Body of pancreas (tissue), 4 donors: ENCODE data around the gene DEF6. TPM values are rescaled to one million over a fixed set of nuclear protein-coding genes. Genes with fewer than 3 reads are reported as not detected.

Experiments
- ATAC-seq: fragments of 150-250 bp; one replicate; pipeline ENCODE4 v1.9.1; 2016
- DNase-seq, 4 donors: peaks; one replicate each; pipeline ENCODE4 v3.0.0-alpha.2; 2019
- H3K27ac ChIP-seq, 4 donors: fragments of 200-600 bp; sonication (generic); 1 replicate in 3 of 4; 2 replicates in 1 of 4; pipeline versions ENCODE4 v1.5.1 to v1.6.1; 2016 to 2019; ENCODE audit warnings: mild to moderate bottlenecking in 1 of 4, mixed read lengths in 1 of 4, moderate library complexity in 1 of 4
- H3K27me3 ChIP-seq, 2 donors: fragments of 200-600 bp; sonication (generic); one replicate each; pipeline ENCODE4 v1.6.0; 2016; ENCODE audit warnings: mild to moderate bottlenecking in 1 of 2
- H3K36me3 ChIP-seq, 2 donors: fragments of 200-600 bp; sonication (generic); replicated peaks in 1 of 2; 2 replicates each; pipeline ENCODE4 v1.5.1; 2016; ENCODE audit warnings: low read depth in 2 of 2; ENCODE audit not compliant: insufficient read depth in 1 of 2
- H3K4me1 ChIP-seq: fragments of 200-600 bp; sonication (generic); one replicate; pipeline ENCODE4 v1.6.0; 2016
- H3K4me3 ChIP-seq, 2 donors: fragments of 200-600 bp; sonication (generic); 1 replicate in 1 of 2; 2 replicates in 1 of 2; pipeline ENCODE4 v1.5.1; 2016 to 2019
- H3K9me3 ChIP-seq, 3 donors: fragments of 200-600 bp; sonication (generic); 1 replicate in 2 of 3; 2 replicates in 1 of 3; pipeline ENCODE4 v1.5.1; 2016
- POLR2A ChIP-seq, 3 donors: fragments of 450-650 bp; IDR thresholded peaks; one replicate each; pipeline ENCODE4 v1.6.1; 2016; ENCODE audit warnings: antibody characterized with exemption in 3 of 3, mild to moderate bottlenecking in 2 of 3
- WGBS, 2 donors: methylation state at CpG; one replicate each; pipeline ENCODE4 v1.1.5; 2017; 5-methylcytosine and 5-hydroxymethylcytosine counted together
- intact Hi-C: fragments of 100-400 bp; cut with DNase I; formaldehyde crosslinking; loops from one replicate; pipeline ENCODE4 v1.15.1; 2023
- total RNA-seq, 2 donors: library from RNA; depleted of rRNA; stranded (reverse); fragments of >200 nt; gene quantifications; one replicate each; pipeline ENCODE4 v1.1.0, GENCODE V29; 2016
- TF ChIP-seq, protein P1 (sequence below), 7 experiments: fragments of 450-650 bp in 4 of 7; fragments of 200-600 bp in 3 of 7; sonication (generic) in 3 of 7; IDR thresholded peaks; one replicate each; pipeline ENCODE4 v1.5.1; 2016 to 2019; ENCODE audit warnings: antibody characterized with exemption in 7 of 7

The DEF6 gene
- total RNA-seq, 2 donors from 2014 or later = 10.2 to 23.3 TPM

DNA sequence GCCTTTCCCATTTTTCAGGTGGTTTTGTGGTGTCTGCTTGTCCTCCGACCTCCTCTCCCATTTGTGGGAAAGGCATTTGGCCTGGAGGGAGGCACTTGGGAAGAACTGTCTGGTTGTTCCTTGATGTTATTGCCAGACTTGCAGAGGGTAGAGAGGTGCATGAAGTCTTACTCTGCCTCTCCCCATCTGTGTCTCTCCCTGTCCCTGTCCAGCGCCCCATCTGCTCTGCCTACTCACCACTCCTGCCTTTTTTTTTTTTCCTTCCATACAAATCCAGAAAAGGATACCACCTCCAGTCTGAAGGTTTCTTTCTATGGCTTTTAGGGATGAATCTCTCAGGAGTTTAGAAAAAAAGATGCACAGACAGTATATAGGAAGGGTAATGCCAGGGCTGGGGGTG is 64.6 kb downstream of the DEF6 start:
- intact Hi-C loops = no loop called here
- DNase-seq (no peak), ATAC-seq (no peak)
- H3K4me1 ChIP-seq = peaks cover 38% of the 10 kb centered on the region
- H3K27me3 ChIP-seq = no peaks in the 10 kb centered on the region
- H3K27ac ChIP-seq = no peak overlapping the region
- TF ChIP-seq, protein P1, sequence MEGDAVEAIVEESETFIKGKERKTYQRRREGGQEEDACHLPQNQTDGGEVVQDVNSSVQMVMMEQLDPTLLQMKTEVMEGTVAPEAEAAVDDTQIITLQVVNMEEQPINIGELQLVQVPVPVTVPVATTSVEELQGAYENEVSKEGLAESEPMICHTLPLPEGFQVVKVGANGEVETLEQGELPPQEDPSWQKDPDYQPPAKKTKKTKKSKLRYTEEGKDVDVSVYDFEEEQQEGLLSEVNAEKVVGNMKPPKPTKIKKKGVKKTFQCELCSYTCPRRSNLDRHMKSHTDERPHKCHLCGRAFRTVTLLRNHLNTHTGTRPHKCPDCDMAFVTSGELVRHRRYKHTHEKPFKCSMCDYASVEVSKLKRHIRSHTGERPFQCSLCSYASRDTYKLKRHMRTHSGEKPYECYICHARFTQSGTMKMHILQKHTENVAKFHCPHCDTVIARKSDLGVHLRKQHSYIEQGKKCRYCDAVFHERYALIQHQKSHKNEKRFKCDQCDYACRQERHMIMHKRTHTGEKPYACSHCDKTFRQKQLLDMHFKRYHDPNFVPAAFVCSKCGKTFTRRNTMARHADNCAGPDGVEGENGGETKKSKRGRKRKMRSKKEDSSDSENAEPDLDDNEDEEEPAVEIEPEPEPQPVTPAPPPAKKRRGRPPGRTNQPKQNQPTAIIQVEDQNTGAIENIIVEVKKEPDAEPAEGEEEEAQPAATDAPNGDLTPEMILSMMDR (IDR thresholded peaks at IDR 0.05) = no peak
- TF ChIP-seq POLR2A (IDR thresholded peaks at IDR 0.05) = no peak
- H3K36me3 ChIP-seq = no peaks in the 10 kb centered on the region
- H3K9me3 ChIP-seq = no peaks in the 10 kb centered on the region
- no peak overlapping the region for H3K4me3 ChIP-seq
- 95 to 100% methylated on average over 2 of the region's 2 CpGs for whole genome bisulfite sequencing, 2 donors

DNA sequence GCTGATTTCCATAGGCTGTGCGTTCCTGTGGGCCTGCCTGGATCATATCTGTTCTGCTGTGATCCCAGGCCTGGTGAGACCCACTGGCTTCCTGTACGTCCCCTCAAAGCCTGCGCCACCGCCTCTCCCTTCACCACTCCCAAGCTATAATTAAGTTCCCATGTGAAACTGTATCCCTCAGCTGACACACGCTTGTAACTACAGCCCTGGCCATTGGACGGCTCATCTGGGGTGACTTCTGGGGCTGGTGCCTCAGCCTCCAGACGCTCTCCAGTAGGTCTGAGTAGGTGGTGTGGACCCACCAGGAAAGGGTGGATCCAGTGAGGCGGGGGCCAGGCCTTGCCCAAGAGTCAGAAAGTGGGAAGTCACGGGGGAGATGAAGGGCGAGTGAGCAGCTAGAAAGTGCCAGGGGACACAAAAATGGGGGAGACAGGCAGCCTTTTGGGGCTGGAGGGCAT is 65.7 kb downstream of the DEF6 start:
- intact Hi-C loops = no loop called here
- Histone ChIP-seq H3K4me3 (no peak overlapping the region), H3K27me3 (no peaks in the 10 kb centered on the region), H3K27ac (no peak overlapping the region), H3K36me3 (no peaks in the 10 kb centered on the region), H3K9me3 (no peaks in the 10 kb centered on the region), H3K4me1 (peaks cover 28% of the 10 kb centered on the region)
- 79 to 82% methylated on average over 9 to 10 of the region's 10 CpGs for WGBS, 2 donors
- DNase-seq (peak in 1 of 4 donors; percentile 16), ATAC-seq (no peak)
- TF ChIP-seq, protein P1 (IDR thresholded peaks at IDR 0.05) = no peak
- TF ChIP-seq POLR2A (IDR thresholded peaks at IDR 0.05) = no peak

DNA sequence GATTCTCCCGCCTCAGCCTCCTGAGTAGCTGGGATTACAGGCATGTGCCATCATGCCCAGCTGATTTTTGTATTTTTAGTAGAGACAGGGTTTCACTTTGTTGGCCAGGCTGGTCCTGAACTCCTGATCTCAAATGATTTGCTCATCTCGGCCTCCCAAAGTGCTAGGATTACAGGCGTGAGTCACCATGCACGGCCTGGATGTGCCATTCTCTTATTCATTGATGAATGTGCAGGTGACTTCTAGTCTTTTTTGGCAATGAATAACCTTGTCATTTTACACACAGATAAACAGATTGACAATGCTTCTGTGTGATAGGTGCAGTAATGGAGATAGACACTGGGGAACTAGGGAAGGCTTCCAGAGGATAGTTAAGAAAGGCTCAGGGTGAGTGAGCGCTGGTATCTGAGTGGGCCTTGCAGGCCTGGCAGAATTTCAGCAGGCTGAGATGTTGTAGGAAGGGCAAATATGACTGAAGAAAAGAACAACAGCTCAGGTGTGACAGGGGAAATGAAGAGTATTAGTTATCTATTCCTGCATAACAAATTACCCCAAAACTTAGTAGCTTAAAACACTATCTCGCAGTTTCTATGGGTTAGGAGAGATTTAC is 68.1 kb downstream of the DEF6 start:
- 92 to 93% methylated on average over 6 of the region's 6 CpGs for WGBS, 2 donors
- no peak overlapping the region for H3K27ac ChIP-seq
- intact Hi-C loops = no loop called here

DNA sequence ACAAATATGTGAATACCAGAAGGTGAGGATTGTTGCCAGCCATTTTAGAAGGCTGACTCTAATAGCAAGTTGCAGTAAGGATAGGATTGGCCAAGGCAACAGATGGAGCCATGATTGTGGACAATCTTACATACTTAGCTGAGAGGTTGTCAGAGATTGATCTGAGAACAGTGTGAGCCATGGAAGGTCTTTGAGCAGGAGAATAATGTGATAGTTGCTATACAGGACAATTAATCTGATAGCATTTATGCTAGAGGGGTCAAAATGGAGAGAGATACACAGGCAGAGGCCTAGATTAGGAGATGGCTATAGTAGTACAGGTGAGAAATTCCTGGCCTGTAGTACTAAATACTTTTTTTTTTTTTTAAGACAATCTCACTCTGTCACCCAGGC is 68.6 kb downstream of the DEF6 start:
- TF ChIP-seq, protein P1 (IDR thresholded peaks at IDR 0.05) = no peak
- no peak for TF ChIP-seq POLR2A (IDR thresholded peaks at IDR 0.05)
- Histone ChIP-seq H3K4me3 (no peak overlapping the region), H3K9me3 (no peaks in the 10 kb centered on the region), H3K36me3 (no peaks in the 10 kb centered on the region), H3K27me3 (no peaks in the 10 kb centered on the region), H3K27ac (no peak overlapping the region), H3K4me1 (peaks cover 6% of the 10 kb centered on the region)
- intact Hi-C loops = no loop called here
- DNase-seq (no peak), ATAC-seq (no peak)

More for the DNA sequence above, 68.1 kb downstream of the DEF6 start:
- H3K36me3 ChIP-seq = no peaks in the 10 kb centered on the region
- no peaks in the 10 kb centered on the region for H3K9me3 ChIP-seq
- DNase-seq (no peak), ATAC-seq (no peak)
- H3K4me3 ChIP-seq = no peak overlapping the region
- no peak for TF ChIP-seq POLR2A (IDR thresholded peaks at IDR 0.05)
- TF ChIP-seq, protein P1 (IDR thresholded peaks at IDR 0.05) = no peak
- H3K27me3 ChIP-seq = no peaks in the 10 kb centered on the region
- H3K4me1 ChIP-seq = peaks cover 10% of the 10 kb centered on the region

DNA sequence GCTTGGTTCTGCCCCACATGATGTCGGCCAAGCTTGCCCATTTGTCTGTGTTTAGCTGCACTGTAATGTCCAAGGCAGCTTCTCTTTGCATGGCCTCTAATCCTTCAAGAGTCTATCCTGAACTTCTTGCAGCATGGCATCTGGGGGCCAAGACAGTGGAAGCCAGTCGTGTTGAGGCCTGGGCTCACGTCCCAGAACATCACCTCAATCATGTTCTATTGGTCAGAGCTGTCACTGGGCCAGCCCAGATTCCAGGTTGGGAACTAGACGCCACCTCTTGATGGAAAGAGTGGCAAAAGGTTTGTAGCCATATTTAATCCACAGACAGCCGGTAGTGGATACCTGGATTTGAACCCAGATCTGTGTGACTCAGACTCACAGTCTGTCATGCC is 70.0 kb downstream of the DEF6 start:
- Histone ChIP-seq H3K36me3 (no peaks in the 10 kb centered on the region), H3K4me3 (no peak overlapping the region), H3K27ac (peak overlapping the region in 1 of 4 donors; percentile 38), H3K27me3 (no peaks in the 10 kb centered on the region), H3K9me3 (no peaks in the 10 kb centered on the region), H3K4me1 (peaks cover 6% of the 10 kb centered on the region)
- DNase-seq (no peak), ATAC-seq (no peak)
- 92 to 95% methylated on average over 2 to 5 of the region's 5 CpGs for WGBS, 2 donors
- TF ChIP-seq, protein P1 (IDR thresholded peaks at IDR 0.05) = no peak
- TF ChIP-seq POLR2A (IDR thresholded peaks at IDR 0.05) = no peak
- intact Hi-C loops = no loop called here
